ENCODE data around the gene EFCAB8. TPM values are rescaled to one million over a fixed set of nuclear protein-coding genes. Genes with fewer than 3 reads are reported as not detected.

EFCAB8 gene
- total RNA-seq, 1 experiment from 2014 or later = not detected

DNA sequence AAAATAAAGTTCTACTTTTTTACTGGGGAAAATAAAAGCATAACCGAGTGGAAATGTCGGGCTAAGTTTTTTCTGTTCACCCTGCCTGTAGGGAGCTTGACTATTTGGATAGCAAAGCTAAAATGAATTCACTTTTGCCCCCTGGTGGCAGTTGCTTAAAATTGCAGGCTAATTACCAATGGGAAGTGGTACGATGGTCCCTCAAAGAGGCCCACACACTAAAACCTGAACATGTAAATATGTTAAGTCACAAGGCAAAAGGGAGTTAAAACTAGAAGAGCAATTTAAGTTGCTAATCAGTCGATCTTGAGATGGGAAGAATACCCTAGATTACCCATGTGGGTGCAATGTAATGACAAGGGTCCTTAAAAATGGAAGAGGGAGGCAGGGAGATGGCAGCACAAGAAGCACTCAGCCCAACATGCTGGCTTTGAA lies 146.4 kb downstream of the EFCAB8 start:
- peak; percentile 11 for DNase-seq (ENCODE audit: low read depth)

DNA sequence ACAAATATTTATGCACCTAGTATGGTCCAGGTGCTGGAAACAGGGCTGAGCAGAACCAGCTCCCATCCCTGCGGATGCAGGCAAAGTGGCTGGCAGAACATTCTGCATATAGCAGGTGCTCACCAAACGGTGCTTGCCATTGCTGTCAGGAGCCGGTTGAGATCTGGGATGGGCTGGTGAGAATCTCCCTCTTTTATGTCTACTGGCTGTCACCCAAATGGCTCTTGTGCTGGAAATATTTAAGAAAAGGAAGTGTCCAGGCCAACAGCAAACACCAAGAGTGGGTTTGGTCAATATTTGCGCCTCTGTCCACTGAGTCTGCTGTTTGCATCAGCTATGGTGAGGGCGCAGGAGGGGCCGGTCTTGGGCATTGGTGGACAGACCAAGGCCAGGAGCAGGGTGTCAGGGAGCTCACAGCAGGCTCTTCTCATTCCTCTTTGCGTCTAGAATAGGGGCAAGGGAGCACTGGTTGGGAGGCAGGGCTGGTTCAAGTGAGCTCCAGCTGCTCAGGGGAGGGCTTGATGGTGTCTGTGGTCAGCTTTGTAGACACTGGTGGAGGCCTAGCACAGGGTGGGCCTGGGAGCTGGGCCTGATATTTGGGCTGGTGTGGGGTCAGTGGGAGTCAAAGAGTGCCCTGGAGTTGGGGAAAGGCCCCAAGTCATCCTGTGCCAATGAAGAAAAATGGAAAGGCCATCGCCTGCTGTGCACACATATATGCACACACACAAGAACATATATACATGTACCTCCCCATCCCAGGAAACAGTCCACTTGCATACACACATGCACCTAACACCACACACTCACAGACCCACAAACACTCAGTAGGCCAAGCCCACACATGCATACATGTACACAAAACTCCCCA lies 147.4 kb downstream of the EFCAB8 start:
- no peak for DNase-seq (ENCODE audit: low read depth)

DNA sequence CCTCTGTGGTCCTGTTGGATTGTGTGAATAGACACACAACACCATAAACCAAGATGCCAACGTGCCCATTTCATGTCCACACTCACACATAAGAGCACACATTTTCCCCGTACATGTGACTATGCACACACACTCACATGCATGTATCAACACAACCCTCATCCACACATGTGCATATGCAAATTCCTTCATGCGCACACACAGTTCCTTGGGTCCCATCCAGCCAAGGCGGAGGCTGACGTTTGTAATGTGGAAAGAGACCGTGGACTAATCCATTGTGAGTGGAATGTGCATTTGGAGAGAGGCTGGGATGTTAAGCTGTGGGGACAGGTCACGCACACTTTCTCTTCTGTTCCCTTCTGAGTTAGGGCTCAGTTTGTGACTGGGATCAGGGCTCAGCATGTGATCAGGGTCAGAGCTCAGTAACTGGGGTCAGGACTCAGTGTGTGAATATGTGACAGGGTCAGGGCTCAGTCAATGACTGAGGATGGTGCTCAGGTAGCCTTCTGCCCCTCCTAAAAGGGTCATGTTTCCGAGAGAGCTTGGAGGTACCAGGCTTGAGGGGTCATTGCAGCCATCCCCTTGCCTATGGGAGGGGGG lies 148.2 kb downstream of the EFCAB8 start:
- DNase-seq (ENCODE audit: low read depth) = no peak

DNA sequence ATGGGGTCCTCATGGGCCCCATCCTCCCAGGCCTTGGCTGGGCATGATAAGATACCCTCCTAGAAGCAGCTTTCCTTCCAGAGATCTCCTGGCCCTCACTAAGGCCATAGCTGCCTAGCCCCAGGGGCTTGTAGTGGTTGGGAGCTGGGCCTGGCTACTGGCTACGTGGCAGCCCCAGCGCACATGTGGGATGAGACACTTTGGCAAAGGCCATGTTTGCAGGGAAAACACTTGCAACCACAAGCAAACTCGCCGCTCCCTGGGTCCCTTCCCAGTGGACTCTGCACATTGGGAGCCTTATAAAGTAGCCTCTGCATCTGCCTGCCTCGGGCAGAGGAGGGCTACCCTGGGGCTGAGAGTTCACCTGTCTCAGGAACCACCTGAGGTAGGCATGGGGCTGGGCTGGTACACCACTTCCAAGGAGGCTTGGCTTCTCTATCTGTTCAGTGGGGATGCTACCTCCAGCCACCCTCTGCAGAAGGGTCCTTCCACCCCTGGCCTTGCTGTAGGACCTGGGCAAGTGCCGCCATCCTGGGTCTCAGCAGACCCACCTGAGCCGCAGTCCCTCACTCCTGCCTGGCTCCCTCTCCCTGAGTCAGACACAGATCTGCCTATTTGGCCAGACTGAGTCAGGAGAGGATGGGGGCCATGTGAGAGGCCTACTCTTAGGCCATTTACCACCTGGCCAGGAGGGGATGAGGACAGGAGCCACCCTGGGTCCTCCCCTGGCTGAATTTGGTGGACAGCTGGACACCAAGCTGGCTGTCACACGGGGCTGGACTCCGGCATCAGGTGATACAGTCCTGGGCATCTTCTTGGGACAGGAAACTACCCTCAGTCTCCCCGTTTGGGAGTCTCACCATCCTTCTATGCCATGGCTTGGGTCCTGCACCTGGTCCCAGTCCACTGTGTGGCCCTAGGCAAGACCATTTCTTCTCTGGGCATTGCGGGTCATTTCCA lies 148.9 kb downstream of the EFCAB8 start, which contains the start of gene BPIFB2:
TSS of gene BPIFB2 (plus strand) at position 329 of the 960 bp plus-strand sequence. CDS start 871 bp downstream, outside the sequence.
- DNase-seq (ENCODE audit: low read depth) = no peak

DNA sequence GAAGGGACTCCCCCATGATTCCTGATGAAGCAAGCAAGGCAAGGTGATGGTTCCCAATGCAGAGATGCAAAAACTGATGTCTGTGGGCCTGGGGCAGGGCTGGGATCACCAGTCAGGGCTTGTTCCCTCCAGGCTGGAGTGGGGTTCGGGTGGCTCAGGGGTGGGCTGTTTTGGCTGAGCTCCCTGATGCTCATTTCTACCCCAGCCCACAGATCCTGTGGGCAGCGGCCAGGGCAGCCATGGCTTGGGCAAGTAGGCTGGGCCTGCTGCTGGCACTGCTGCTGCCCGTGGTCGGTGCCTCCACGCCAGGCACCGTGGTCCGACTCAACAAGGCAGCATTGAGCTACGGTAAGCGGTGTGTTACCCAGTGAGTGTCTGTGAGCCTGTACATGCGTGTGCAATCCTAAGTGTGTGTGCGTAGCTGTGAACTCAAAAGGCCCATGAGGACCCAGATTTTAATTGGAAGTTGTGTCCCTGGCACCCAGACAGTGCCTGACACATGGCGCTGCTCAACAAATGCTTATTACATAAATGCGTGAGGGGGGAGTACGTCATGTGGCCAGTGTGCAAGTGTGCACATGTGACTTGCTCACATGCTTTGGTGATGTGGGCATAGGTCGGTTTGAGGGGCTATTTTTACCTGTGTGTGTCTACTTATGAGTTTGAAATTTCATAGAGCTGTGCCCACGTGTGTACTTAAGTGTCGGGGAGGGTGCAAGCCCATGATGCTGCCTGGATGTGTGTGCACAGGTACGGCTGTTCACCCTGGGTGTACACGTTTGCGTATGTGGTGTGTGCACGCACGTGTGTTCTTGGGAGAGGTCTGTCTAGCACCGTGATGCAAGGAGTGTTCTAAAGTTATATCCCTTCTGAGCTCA lies 149.9 kb downstream of the EFCAB8 start:
- DNase-seq (ENCODE audit: low read depth) = no peak

DNA sequence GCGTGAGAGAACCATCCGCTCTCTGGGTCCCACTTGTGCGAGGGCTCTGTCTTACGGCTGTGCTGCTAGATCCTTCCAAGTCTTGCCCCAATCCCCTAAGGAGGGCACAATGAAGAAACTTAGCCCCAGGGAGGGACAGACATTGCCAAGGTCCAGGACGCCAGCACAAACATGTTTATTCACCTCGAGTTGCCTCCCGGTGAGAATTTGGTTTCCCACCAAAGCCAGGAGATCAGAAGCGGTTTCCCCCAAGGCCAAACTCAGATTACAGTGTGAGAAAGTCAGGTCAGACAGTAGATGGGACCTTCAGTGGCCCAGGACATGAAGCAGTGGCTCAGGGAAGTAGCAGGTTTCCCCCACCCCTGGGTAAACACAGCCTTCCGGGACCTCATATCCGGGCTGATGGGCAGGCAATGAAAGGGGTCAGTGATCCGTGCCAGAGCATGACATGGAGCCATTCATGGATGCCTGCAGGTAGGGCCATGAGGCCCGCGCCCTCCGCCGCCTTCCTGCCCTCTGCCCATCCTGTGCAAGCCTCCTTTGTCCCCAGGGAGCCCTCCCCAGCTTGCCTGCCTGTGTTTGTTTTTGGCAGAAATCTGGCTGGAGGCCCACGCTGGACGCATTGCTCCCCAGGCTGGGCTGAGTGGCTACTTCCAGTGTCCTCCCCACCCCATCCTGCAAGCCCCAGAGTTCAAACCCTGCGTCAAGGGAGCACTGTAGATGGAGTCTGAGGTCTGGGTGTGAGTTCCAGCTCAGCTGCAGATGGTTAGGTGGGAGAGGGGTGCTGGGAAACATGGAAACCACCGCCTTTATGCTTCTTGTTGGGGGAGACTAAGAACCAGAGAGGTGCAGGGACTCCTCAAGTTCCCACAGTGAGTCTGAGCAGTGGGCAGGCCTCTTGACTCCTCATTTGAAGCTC lies 150.8 kb downstream of the EFCAB8 start:
- no peak for DNase-seq (ENCODE audit: low read depth)

DNA sequence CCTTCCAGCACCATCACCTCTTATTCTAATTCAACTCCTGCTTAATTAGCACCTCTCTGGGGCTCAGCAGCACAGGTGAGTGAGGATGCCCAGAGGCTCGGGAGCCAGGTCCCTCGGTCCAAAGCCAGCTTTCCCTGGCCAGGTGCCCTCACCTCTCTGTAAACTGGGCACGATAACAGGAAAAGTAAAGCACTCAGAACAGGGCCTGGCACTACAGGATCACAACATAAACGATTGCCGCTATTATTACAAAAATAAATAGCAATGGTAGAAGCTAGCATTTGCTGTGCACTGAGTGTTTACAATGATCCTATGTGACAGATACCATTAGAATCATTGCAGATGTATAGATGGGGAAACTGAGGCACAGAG lies 151.4 kb downstream of the EFCAB8 start:
- DNase-seq (ENCODE audit: low read depth) = no peak

DNA sequence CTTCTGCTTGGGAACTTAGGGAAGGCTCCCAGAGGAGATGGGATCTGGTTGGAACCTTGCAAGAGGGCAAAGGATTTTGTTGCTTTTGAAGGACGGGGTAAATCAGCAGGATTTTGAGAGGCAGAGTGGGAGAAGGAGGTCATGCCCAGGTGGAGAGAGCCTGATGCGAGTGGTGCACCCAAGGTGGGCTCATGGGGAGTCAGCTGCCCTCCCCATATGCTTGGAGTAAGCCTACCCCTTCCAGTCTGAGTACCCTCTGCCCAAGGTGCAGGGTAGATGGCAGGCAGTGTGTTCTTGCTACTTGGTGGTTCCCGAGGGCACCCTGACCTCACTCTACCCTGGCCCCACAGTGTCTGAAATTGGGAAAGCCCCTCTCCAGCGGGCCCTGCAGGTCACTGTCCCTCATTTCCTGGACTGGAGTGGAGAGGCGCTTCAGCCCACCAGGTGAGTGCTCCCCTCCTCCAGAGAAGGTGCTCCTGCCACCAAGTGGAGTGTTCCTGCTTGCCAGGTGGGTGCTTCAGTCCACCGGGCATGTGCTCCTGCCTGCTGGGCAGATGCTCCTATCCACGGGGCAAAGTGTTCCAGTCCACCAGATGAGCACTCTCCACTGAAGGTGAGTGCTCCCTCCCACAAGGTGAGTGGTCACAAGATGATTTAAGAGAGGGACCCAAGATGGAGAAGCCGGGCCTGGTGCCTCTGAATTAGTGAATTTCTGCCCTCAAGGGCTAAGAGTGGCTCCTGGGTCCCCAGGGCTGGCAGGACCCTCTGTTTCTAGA lies 152.1 kb downstream of the EFCAB8 start:
- DNase-seq (ENCODE audit: low read depth) = no peak

Other genes starting within 250 kb of the EFCAB8 start
- gene C20orf203, start 185.0 kb upstream of the EFCAB8 start, total RNA-seq (2014; rRNA removed; shearing (Covaris generic)) = not detected in 2 replicates
- gene COMMD7, start 115.5 kb upstream of the EFCAB8 start, total RNA-seq (2014; rRNA removed; shearing (Covaris generic)) = 48.3 and 53.9 TPM in 2 replicates
- 3.1 and 3.9 TPM in 2 replicates for gene DNMT3B, start 96.5 kb upstream of the EFCAB8 start, total RNA-seq (2014; rRNA removed; shearing (Covaris generic))
- gene MAPRE1, start 39.0 kb upstream of the EFCAB8 start, total RNA-seq (2014; rRNA removed; shearing (Covaris generic)) = 114 and 137 TPM in 2 replicates
- gene SUN5, start 145.5 kb downstream of the EFCAB8 start, total RNA-seq (2014; rRNA removed; shearing (Covaris generic)) = not detected in 2 replicates
- gene BPIFB2, start 148.8 kb downstream of the EFCAB8 start, total RNA-seq (2014; rRNA removed; shearing (Covaris generic)) = not detected in 2 replicates
- not detected in 2 replicates for gene BPIFB6, start 172.7 kb downstream of the EFCAB8 start, total RNA-seq (2014; rRNA removed; shearing (Covaris generic))
- not detected in 2 replicates for gene BPIFB3, start 195.0 kb downstream of the EFCAB8 start, total RNA-seq (2014; rRNA removed; shearing (Covaris generic))
- gene BPIFB4, start 220.7 kb downstream of the EFCAB8 start, total RNA-seq (2014; rRNA removed; shearing (Covaris generic)) = 0.10 TPM in 1 of 2 replicates, not detected in the other

All from HT1080 (cell line).